Measurements from ENCODE around the gene MTMR3.

DNA sequence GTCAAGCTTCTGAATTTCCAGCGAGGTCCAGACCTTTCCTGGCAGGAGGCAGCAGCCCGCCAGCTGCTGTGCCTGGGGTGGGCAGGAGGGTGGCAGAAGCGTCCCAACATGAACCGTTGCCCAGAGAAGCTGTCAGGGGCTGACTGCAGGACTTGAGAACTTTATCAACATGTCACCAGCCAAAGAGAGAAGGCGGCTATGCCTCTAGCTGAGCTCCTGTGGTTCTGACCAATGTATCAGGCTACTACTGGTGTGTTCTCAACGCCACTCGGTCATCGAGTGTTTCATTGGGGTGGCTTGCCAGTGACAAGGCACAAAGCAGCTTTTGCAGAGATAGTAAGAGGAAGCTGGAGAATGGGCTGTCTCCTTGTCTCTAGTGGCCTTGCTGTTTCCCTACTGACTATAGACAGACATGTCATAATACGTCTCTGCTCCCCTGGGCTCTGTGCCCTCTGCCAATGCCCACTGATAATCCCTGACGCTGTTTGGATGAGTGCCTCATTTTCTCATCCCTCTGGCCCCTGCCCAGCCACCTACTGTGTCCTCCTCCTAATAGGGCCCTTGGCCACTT is 27.3 kb upstream of the MTMR3 start:
- TF ChIP-seq, protein P1, sequence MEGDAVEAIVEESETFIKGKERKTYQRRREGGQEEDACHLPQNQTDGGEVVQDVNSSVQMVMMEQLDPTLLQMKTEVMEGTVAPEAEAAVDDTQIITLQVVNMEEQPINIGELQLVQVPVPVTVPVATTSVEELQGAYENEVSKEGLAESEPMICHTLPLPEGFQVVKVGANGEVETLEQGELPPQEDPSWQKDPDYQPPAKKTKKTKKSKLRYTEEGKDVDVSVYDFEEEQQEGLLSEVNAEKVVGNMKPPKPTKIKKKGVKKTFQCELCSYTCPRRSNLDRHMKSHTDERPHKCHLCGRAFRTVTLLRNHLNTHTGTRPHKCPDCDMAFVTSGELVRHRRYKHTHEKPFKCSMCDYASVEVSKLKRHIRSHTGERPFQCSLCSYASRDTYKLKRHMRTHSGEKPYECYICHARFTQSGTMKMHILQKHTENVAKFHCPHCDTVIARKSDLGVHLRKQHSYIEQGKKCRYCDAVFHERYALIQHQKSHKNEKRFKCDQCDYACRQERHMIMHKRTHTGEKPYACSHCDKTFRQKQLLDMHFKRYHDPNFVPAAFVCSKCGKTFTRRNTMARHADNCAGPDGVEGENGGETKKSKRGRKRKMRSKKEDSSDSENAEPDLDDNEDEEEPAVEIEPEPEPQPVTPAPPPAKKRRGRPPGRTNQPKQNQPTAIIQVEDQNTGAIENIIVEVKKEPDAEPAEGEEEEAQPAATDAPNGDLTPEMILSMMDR (conservative IDR thresholded peaks at IDR 0.05; ENCODE audit: low read length) = no peak
- TF ChIP-seq EZH2phosphoT487 (IDR thresholded peaks at IDR 0.05; ENCODE audit: borderline replicate concordance, low read depth, low read length) = no peak

All from OCI-LY7 (cell line).